ENCODE data around the gene RDH16. TPM values are rescaled to one million over a fixed set of nuclear protein-coding genes. Genes with fewer than 3 reads are reported as not detected.
"Not testable (repeated sequence)": the region's sequence is repeated elsewhere in the genome, so short reads cannot be mapped to it uniquely, and the experiment has no call there.

The RDH16 gene
- total RNA-seq, 6 experiments from 2014 or later = not detected

DNA sequence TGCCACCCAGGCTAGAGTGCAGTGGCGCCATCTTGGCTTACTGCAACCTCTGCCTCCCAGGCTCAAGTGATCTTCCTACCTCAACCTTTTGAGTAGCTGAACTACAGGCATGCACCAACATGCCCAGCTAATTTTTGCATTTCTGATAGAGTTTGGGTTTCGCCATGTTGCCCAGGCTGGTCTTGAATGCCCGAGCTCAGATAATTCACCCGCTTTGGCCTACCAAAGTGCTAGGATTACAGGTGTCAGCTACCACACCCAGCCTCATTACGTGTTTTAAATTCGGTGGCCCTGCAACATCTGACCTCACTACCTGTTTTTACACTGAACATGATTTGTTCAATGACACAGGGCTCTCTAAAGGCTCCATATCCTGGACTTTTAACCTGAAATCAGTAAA, 22.9 kb upstream of the RDH16 start:
- TF ChIP-seq, protein P1, sequence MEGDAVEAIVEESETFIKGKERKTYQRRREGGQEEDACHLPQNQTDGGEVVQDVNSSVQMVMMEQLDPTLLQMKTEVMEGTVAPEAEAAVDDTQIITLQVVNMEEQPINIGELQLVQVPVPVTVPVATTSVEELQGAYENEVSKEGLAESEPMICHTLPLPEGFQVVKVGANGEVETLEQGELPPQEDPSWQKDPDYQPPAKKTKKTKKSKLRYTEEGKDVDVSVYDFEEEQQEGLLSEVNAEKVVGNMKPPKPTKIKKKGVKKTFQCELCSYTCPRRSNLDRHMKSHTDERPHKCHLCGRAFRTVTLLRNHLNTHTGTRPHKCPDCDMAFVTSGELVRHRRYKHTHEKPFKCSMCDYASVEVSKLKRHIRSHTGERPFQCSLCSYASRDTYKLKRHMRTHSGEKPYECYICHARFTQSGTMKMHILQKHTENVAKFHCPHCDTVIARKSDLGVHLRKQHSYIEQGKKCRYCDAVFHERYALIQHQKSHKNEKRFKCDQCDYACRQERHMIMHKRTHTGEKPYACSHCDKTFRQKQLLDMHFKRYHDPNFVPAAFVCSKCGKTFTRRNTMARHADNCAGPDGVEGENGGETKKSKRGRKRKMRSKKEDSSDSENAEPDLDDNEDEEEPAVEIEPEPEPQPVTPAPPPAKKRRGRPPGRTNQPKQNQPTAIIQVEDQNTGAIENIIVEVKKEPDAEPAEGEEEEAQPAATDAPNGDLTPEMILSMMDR (IDR thresholded peaks at IDR 0.05) = no peak
- DNase-seq = no peak
- peaks cover 17% of the 10 kb centered on the region for H3K27me3 Mint-ChIP-seq (ENCODE audit: insufficient read depth)
- no peak overlapping the region for H3K4me3 Mint-ChIP-seq
- peaks cover 9% of the 10 kb centered on the region for H3K4me1 Mint-ChIP-seq (ENCODE audit: low read depth)
- no peaks in the 10 kb centered on the region for H3K9me3 Mint-ChIP-seq
- H3K27ac Mint-ChIP-seq = no peak overlapping the region
- no peaks in the 10 kb centered on the region for H3K36me3 Mint-ChIP-seq (ENCODE audit: low read depth)

- Mint-ChIP-seq H3K4me3 (no peak overlapping the region), H3K27ac (no peak overlapping the region), H3K36me3 (ENCODE audit: low read depth) (no peaks in the 10 kb centered on the region), H3K9me3 (no peaks in the 10 kb centered on the region), H3K27me3 (ENCODE audit: insufficient read depth) (peaks cover 17% of the 10 kb centered on the region), H3K4me1 (ENCODE audit: low read depth) (peaks cover 9% of the 10 kb centered on the region)
- TF ChIP-seq, protein P1 (IDR thresholded peaks at IDR 0.05) = no peak
- DNase-seq = peak; percentile 22
These were observed 22.2 kb upstream of the RDH16 start for GRCh38 chr12:56979628-56980027.

GRCh38 chr12:56978397-56979138, 21.2 kb upstream of the RDH16 start:
- H3K9me3 Mint-ChIP-seq = no peaks in the 10 kb centered on the region

DNA sequence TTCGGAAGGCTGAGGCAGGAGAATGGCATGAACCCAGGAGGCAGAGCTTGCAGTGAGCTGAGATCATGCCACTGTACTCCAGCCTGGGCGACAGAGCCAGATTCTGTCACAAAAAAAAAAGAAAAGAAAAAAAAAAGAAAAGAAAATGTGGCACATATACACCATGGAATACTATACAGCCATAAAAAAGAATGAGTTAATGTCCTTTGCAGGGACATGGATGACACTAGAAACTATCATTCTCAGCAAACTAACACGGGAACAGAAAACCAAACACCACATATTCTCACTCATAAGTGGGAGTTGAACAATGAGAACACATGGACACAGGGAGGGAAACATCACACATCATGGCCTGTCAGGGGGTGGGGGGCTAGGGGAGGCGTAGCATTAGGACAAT, 20.0 kb upstream of the RDH16 start:
- peaks cover 14% of the 10 kb centered on the region for H3K27me3 Mint-ChIP-seq (ENCODE audit: insufficient read depth)
- H3K4me3 Mint-ChIP-seq; DNase-seq; H3K27ac Mint-ChIP-seq; H3K4me1 Mint-ChIP-seq (ENCODE audit: low read depth); H3K9me3 Mint-ChIP-seq; H3K36me3 Mint-ChIP-seq (ENCODE audit: low read depth): not testable (repeated sequence)

More at GRCh38 chr12:56978397-56979138, 21.2 kb upstream of the RDH16 start:
- no peak overlapping the region for H3K4me3 Mint-ChIP-seq
- H3K4me1 Mint-ChIP-seq (ENCODE audit: low read depth) = peaks cover 9% of the 10 kb centered on the region
- H3K27ac Mint-ChIP-seq = no peak overlapping the region
- DNase-seq = no peak
- no peaks in the 10 kb centered on the region for H3K36me3 Mint-ChIP-seq (ENCODE audit: low read depth)
- H3K27me3 Mint-ChIP-seq (ENCODE audit: insufficient read depth) = peaks cover 14% of the 10 kb centered on the region
- TF ChIP-seq, protein P1 (IDR thresholded peaks at IDR 0.05) = no peak

- not testable (repeated sequence) for H3K4me3 Mint-ChIP-seq; H3K36me3 Mint-ChIP-seq (ENCODE audit: low read depth); DNase-seq; H3K27ac Mint-ChIP-seq; H3K4me1 Mint-ChIP-seq (ENCODE audit: low read depth); H3K9me3 Mint-ChIP-seq
- peaks cover 15% of the 10 kb centered on the region; the same call in 1 of the 2 replicates for H3K27me3 Mint-ChIP-seq (ENCODE audit: insufficient read depth)
These were observed 16.8 kb upstream of the RDH16 start for GRCh38 chr12:56974224-56974623.

DNA sequence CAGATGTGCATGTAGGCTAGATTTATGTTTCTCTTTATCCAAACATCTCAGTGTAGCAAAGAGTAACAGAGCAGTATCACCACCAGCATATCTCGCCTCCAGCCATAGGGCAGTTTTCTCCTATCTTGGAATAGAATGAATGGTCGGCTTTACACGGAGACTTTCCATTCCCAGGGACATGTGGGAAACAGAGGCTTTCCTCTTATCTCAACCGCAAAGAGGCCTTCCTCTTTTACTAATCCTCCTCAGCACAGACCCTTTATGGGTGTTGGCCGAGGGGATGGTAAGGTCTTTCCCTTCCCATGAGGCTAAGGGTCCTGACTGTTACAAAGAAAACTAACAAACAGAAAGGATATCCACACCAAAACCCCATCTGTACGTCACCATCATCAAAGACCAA, 11.5 kb upstream of the RDH16 start:
- DNase-seq, H3K27ac Mint-ChIP-seq: not testable (repeated sequence)

GRCh38 chr12:56965997-56966642, 8.7 kb upstream of the RDH16 start:
- not testable (repeated sequence) for H3K36me3 Mint-ChIP-seq (ENCODE audit: low read depth); H3K27ac Mint-ChIP-seq; H3K4me3 Mint-ChIP-seq; H3K4me1 Mint-ChIP-seq (ENCODE audit: low read depth); H3K9me3 Mint-ChIP-seq; DNase-seq
- peaks cover 17% of the 10 kb centered on the region for H3K27me3 Mint-ChIP-seq (ENCODE audit: insufficient read depth)

More for the DNA sequence above, 11.5 kb upstream of the RDH16 start:
- H3K9me3 Mint-ChIP-seq; H3K36me3 Mint-ChIP-seq (ENCODE audit: low read depth); H3K4me3 Mint-ChIP-seq; H3K4me1 Mint-ChIP-seq (ENCODE audit: low read depth): not testable (repeated sequence)
- H3K27me3 Mint-ChIP-seq (ENCODE audit: insufficient read depth) = peaks cover 17% of the 10 kb centered on the region

DNA sequence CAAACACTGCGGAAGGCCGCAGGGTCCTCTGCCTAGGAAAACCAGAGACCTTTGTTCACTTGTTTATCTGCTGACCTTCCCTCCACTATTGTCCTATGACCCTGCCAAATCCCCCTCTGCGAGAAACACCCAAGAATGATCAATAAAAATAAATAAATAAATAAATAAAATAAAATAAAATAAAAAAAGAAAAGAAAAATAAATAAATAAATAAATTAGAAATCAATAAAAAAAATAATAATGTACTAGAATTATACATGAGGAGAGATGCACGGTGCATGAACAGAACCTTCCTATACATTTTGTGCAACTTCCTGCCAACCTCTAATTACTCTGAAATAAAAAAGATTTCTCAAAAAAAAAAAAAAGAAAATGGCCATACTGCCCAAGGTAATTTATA, 7.7 kb upstream of the RDH16 start:
- not testable (repeated sequence) for H3K27ac Mint-ChIP-seq; H3K4me3 Mint-ChIP-seq; H3K9me3 Mint-ChIP-seq; H3K4me1 Mint-ChIP-seq (ENCODE audit: low read depth); H3K36me3 Mint-ChIP-seq (ENCODE audit: low read depth); DNase-seq
- H3K27me3 Mint-ChIP-seq (ENCODE audit: insufficient read depth) = peaks cover 19% of the 10 kb centered on the region

DNA sequence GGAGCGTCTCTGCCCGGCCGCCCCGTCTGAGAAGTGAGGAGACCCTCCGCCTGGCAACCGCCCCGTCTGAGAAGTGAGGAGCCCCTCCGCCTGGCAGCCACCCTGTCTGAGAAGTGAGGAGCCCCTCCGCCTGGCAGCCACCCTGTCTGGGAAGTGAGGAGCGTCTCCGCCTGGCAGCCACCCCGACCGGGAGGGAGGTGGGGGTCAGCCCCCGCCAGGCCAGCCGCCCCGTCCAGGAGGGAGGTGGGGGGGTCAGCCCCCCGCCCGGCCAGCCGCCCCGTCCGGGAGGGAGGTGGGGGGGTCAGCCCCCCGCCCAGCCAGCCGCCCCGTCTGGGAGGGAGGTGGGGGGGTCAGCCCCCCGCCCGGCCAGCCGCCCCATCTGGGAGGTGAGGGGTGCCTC, 6.1 kb upstream of the RDH16 start:
- H3K27me3 Mint-ChIP-seq (ENCODE audit: insufficient read depth) = peaks cover 23% of the 10 kb centered on the region
- H3K4me1 Mint-ChIP-seq (ENCODE audit: low read depth); H3K9me3 Mint-ChIP-seq; DNase-seq; H3K36me3 Mint-ChIP-seq (ENCODE audit: low read depth); H3K4me3 Mint-ChIP-seq; H3K27ac Mint-ChIP-seq: not testable (repeated sequence)

GRCh38 chr12:56962247-56962646, 4.8 kb upstream of the RDH16 start:
- peaks cover 24% of the 10 kb centered on the region for H3K27me3 Mint-ChIP-seq (ENCODE audit: insufficient read depth)
- DNase-seq; H3K9me3 Mint-ChIP-seq; H3K27ac Mint-ChIP-seq; H3K36me3 Mint-ChIP-seq (ENCODE audit: low read depth); H3K4me3 Mint-ChIP-seq; H3K4me1 Mint-ChIP-seq (ENCODE audit: low read depth): not testable (repeated sequence)
